K562 (cell line): ENCODE results near the gene GUCA2B. TPM values are rescaled to one million over a fixed set of nuclear protein-coding genes. Genes with fewer than 3 reads are reported as not detected.

Experiments
- ATAC-seq: fragments of 200-7000 bp; cut with Tn5 transposase; 3 replicates; pipeline ENCODE4 v1.9.1; 2020; ENCODE audit warnings: moderate library complexity
- BruUV-seq: library from RNA; stranded (reverse); fragments of 400-500 nt; replicated peaks from 2 replicates; lab custom pipeline; 2021; lab: Mats Ljungman, UMichigan
- CTCF ChIA-PET: fragments of 300-600 bp; formaldehyde crosslinking; extraction: SDS; loops from one replicate; lab custom pipeline; 2021; ENCODE audit warnings: low intra/inter-chr PET ratio; lab: Yijun Ruan, JAX
- POLR2A ChIA-PET: fragments of 300-600, 350-650 bp; sonication (Branson Sonifier 250); formaldehyde crosslinking; extraction: SDS; loops from one replicate; lab custom pipeline; 2021; ENCODE audit warnings: antibody characterized with exemption, inconsistent platforms; lab: Yijun Ruan, JAX
- DNase-seq, 4 experiments: peaks; one replicate each; pipeline versions ENCODE4 v3.0.0 to v3.0.0-alpha.2; 2011 to 2018; ENCODE audit warnings: low spot score in 3 of 4, mixed read lengths in 3 of 4; ENCODE audit errors: extremely low read depth in 1 of 4
- FAIRE-seq: peaks from 2 replicates; lab custom pipeline; 2011; peaks lifted over from hg19 to GRCh38; lab: Jason Lieb, UNC
- H2AFZ ChIP-seq: 2 replicates; pipeline ENCODE4 v1.6.0; 2011; ENCODE audit warnings: low read depth, low read length, control low read depth, inconsistent platforms
- H3K27ac ChIP-seq: fragments of 200-600 bp; 3 replicates; pipeline ENCODE4 v1.8.0; 2011; ENCODE audit warnings: low read depth, mild to moderate bottlenecking, control low read depth, inconsistent platforms, low read length, moderate library complexity, mixed read lengths; ENCODE audit errors: extremely low read depth
- H3K27me3 ChIP-seq, 2 experiments: fragments of 300-600 bp in 1 of 2; 2 replicates in 1 of 2; 3 replicates in 1 of 2; pipeline versions ENCODE4 v1.6.0 to v1.8.0; 2011; ENCODE audit warnings: inconsistent platforms in 2 of 2, low read length in 2 of 2, mild to moderate bottlenecking in 1 of 2, mixed read lengths in 1 of 2, moderate library complexity in 1 of 2; ENCODE audit not compliant: control insufficient read depth in 2 of 2, insufficient read depth in 2 of 2
- H3K36me3 ChIP-seq: fragments of 300-600 bp; 3 replicates; pipeline ENCODE4 v1.8.0; 2011; ENCODE audit warnings: mild to moderate bottlenecking, low read length, inconsistent platforms; ENCODE audit not compliant: control insufficient read depth, insufficient read depth
- H3K4me1 ChIP-seq, 2 experiments: fragments of 200-600 bp in 1 of 2; replicated peaks in 1 of 2; 2 replicates in 1 of 2; 3 replicates in 1 of 2; pipeline versions ENCODE4 v1.5.1 to v1.8.0; 2011; ENCODE audit warnings: inconsistent platforms in 2 of 2, low read length in 2 of 2, mild to moderate bottlenecking in 1 of 2, mixed read lengths in 1 of 2, moderate library complexity in 1 of 2; ENCODE audit not compliant: control insufficient read depth in 2 of 2, insufficient read depth in 2 of 2
- H3K4me2 ChIP-seq: 2 replicates; pipeline ENCODE4 v1.6.1; 2011; ENCODE audit warnings: low read length, control low read depth, inconsistent platforms, mixed read lengths; ENCODE audit not compliant: insufficient read depth
- H3K4me3 ChIP-seq: fragments of 200-600 bp; sonication (generic), shearing (Covaris generic); 2 replicates; pipeline ENCODE4 v1.5.1; 2016; ENCODE audit warnings: control low read depth, inconsistent platforms
- H3K79me2 ChIP-seq: fragments of 200-600 bp; 3 replicates; pipeline ENCODE4 v1.8.0; 2011; ENCODE audit warnings: low read length, inconsistent platforms; ENCODE audit not compliant: control insufficient read depth, insufficient read depth
- H3K9ac ChIP-seq, 2 experiments: 2 replicates each; pipeline versions ENCODE4 v1.6.0 to v1.6.1; 2011; ENCODE audit warnings: low read depth in 2 of 2, low read length in 2 of 2, control low read depth in 1 of 2, inconsistent platforms in 1 of 2, mild to moderate bottlenecking in 1 of 2, mixed read lengths in 1 of 2; ENCODE audit not compliant: insufficient read depth in 1 of 2
- H3K9me1 ChIP-seq: one replicate; pipeline ENCODE4 v1.6.0; 2011; ENCODE audit warnings: inconsistent platforms, mild to moderate bottlenecking, low read length, moderate library complexity; ENCODE audit not compliant: control insufficient read depth, insufficient read depth
- H3K9me3 ChIP-seq: replicated peaks from 2 replicates; pipeline ENCODE4 v1.5.1; 2011; ENCODE audit warnings: low read depth, low read length, inconsistent platforms; ENCODE audit not compliant: control insufficient read depth, insufficient read depth
- H4K20me1 ChIP-seq: replicated peaks from 2 replicates; pipeline ENCODE4 v1.6.1; 2011; ENCODE audit warnings: low read length, inconsistent platforms, mixed read lengths; ENCODE audit not compliant: control insufficient read depth, insufficient read depth
- AFF1 ChIP-seq, 2 experiments: fragments of 450-650 bp; IDR thresholded peaks; 2 replicates each; pipeline ENCODE4 v1.6.1; 2018; ENCODE audit warnings: mild to moderate bottlenecking in 2 of 2, low read depth in 1 of 2; ENCODE audit not compliant: partially characterized antibody in 2 of 2
- BCL6 ChIP-seq: fragments of 250-450 bp; sonication (Bioruptor Pico); IDR thresholded peaks from 2 replicates; pipeline ENCODE4 v1.4.0; 2020
- HNRNPL ChIP-seq: fragments of 200-400 bp; formaldehyde crosslinking; IDR thresholded peaks from 2 replicates; pipeline ENCODE4 v1.6.1; 2017; ENCODE audit warnings: low read depth, mild to moderate bottlenecking, low read length
- MEF2D ChIP-seq: conservative IDR thresholded peaks from 2 replicates; pipeline ENCODE4 v1.6.1; 2016; ENCODE audit warnings: low read depth, missing genetic modification characterization, missing compliant biosample characterization
- PCBP1 ChIP-seq: fragments of 200-400 bp; formaldehyde crosslinking; IDR thresholded peaks from 2 replicates; pipeline ENCODE4 v1.6.1; 2018; ENCODE audit warnings: mild to moderate bottlenecking, low read depth, low read length; ENCODE audit not compliant: poor library complexity, severe bottlenecking
- PTRF ChIP-seq: fragments of 450-650 bp; IDR thresholded peaks from 2 replicates; pipeline ENCODE4 v1.6.1; 2016; ENCODE audit warnings: mild to moderate bottlenecking, missing genetic modification characterization, missing compliant biosample characterization
- SLC30A9 ChIP-seq: fragments of 250-450 bp; sonication (Bioruptor Pico); IDR thresholded peaks from 2 replicates; pipeline ENCODE4 v1.8.0; 2022; ENCODE audit warnings: mild to moderate bottlenecking, moderate library complexity
- SPI1 ChIP-seq: IDR thresholded peaks from 2 replicates; pipeline ENCODE4 v1.6.1; 2011; ENCODE audit warnings: low read depth, low read length, control low read depth, borderline replicate concordance
- YY1 ChIP-seq, 3 experiments: IDR thresholded peaks; 2 replicates each; pipeline ENCODE4 v1.6.1; 2011; ENCODE audit warnings: low read length in 2 of 3, mild to moderate bottlenecking in 2 of 3, moderate library complexity in 2 of 3, borderline replicate concordance in 1 of 3, control low read depth in 1 of 3, low read depth in 1 of 3; ENCODE audit not compliant: insufficient read depth in 3 of 3, insufficient replicate concordance in 2 of 3, control insufficient read depth in 1 of 3, insufficient read length in 1 of 3; ENCODE audit errors: extremely low read depth in 1 of 3
- ZNF224 ChIP-seq: sonication (generic); formaldehyde crosslinking; IDR thresholded peaks from 2 replicates; pipeline ENCODE4 v1.8.0; 2022; ENCODE audit warnings: mild to moderate bottlenecking, missing genetic modification reagents
- WGBS: fragments of 100-300 bp; shearing (Covaris generic); methylation state at CpG from one replicate; pipeline ENCODE4 v1.1.6; 2016; ENCODE audit warnings: low coverage, mixed read lengths; ENCODE audit not compliant: insufficient coverage; ENCODE audit errors: missing lambda C conversion rate; 5-methylcytosine and 5-hydroxymethylcytosine counted together
- in situ Hi-C: fragments of 300-500 bp; cut with MboI; formaldehyde crosslinking; loops from 4 replicates; pipeline ENCODE4 v1.15.0; 2018; ENCODE audit warnings: inconsistent platforms, mixed read lengths
- intact Hi-C: fragments of 100-400 bp; cut with micrococcal nuclease; formaldehyde crosslinking; loops from 2 replicates; pipeline ENCODE4 v1.14.2; 2022
- polyA plus RNA-seq, 8 experiments: library from polyadenylated mRNA; depleted of rRNA in 4 of 8; stranded (reverse) in 5 of 8; unstranded in 3 of 8; fragments of >200 nt; fragmentation: Nextera tagmentation in 2 of 8; fragmentation: Illumina TruSeq in 1 of 8; extraction: Ambion mirVana in 2 of 8; extraction: Trizol in 1 of 8; gene quantifications; 2 replicates each; pipeline versions ENCODE4 v1.2.1 to v1.2.3, GENCODE V29; 2011 to 2014; ENCODE audit warnings: inconsistent platforms in 1 of 8, missing spikeins in 1 of 8
- total RNA-seq, 7 experiments: library from RNA; depleted of rRNA in 6 of 7; stranded (reverse); fragments of >200 nt in 6 of 7; fragmentation: Illumina TruSeq in 2 of 7; extraction: Trizol in 2 of 7; gene quantifications; 2 replicates each; pipeline versions ENCODE4 v1.2.1 to v1.2.3, GENCODE V29; 2011 to 2021; ENCODE audit warnings: low replicate concordance in 1 of 7
- TF ChIP-seq, protein P1 (sequence below), 2 experiments: fragments of 250-450 bp in 1 of 2; fragments of 450-650 bp in 1 of 2; sonication (Bioruptor Pico) in 1 of 2; IDR thresholded peaks; 2 replicates each; pipeline versions ENCODE4 v1.6.1 to v1.8.0; 2016 to 2021; ENCODE audit warnings: mild to moderate bottlenecking in 2 of 2, moderate library complexity in 2 of 2, missing compliant biosample characterization in 1 of 2, missing genetic modification characterization in 1 of 2
- TF ChIP-seq, protein P2 (sequence below): sonication (generic); formaldehyde crosslinking; IDR thresholded peaks from 2 replicates; pipeline ENCODE4 v1.8.0; 2022; ENCODE audit warnings: mild to moderate bottlenecking, missing genetic modification reagents

The GUCA2B gene
- total and polyA plus RNA-seq, 9 of the 15 experiments (the other 6 are each of a cell fraction or from before 2014, with no cell fraction given) = not detected

- Histone ChIP-seq H4K20me1 (no peaks in the 10 kb centered on the region), H3K9ac (no peak overlapping the region), H3K4me1 (no peaks in the 10 kb centered on the region), H2AFZ (no peak overlapping the region), H3K79me2 (no peaks in the 10 kb centered on the region), H3K9me1 (no peaks in the 10 kb centered on the region), H3K27ac (no peak overlapping the region), H3K4me3 (no peak overlapping the region), H3K4me2 (no peak overlapping the region), H3K9me3 (no peaks in the 10 kb centered on the region), H3K27me3 (no peaks in the 10 kb centered on the region), H3K36me3 (no peaks in the 10 kb centered on the region)
- no peak for FAIRE-seq
- BruUV-seq = no TSS peak
- CTCF ChIA-PET = interaction anchor here (0.6 kb wide), 2 partner anchors 517 to 523 kb away, joined by 3 read pairs; no protein-coding TSS in a partner anchor
- POLR2A ChIA-PET = interaction anchor here (1.0 kb wide), 1 partner anchor 14 kb away, joined by 3 read pairs; no protein-coding TSS in a partner anchor
- no peak for ATAC-seq
- no peak for DNase-seq
- WGBS = 0% methylated on average over 1 of the region's 1 CpG
- intact Hi-C loops = no loop called here
- in situ Hi-C loops = no loop called here
- TF ChIP-seq AFF1 (IDR thresholded peaks at IDR 0.05; ENCODE audit: low read depth in 1 of 2, partially characterized antibody in 2 of 2) (no peak), HNRNPL (no peak), BCL6 (CRISPR knock-in tag) (no peak), PTRF (tag) (no peak), ZNF224 (CRISPR knock-in tag) (no peak), MEF2D (no peak), SPI1 (no peak), PCBP1 (no peak), SLC30A9 (CRISPR knock-in tag) (no peak), YY1 (IDR thresholded peaks at IDR 0.05; ENCODE audit: borderline replicate concordance in 1 of 3, control insufficient read depth in 1 of 3, extremely low read depth in 1 of 3, insufficient read depth in 3 of 3, insufficient read length in 1 of 3, insufficient replicate concordance in 2 of 3, low read depth in 1 of 3, low read length in 2 of 3) (no peak)
- TF ChIP-seq, protein P1, sequence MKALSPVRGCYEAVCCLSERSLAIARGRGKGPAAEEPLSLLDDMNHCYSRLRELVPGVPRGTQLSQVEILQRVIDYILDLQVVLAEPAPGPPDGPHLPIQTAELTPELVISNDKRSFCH (CRISPR knock-in tag; IDR thresholded peaks at IDR 0.05) = no peak
- TF ChIP-seq, protein P1 (tag; IDR thresholded peaks at IDR 0.05) = no peak
- TF ChIP-seq, protein P2, sequence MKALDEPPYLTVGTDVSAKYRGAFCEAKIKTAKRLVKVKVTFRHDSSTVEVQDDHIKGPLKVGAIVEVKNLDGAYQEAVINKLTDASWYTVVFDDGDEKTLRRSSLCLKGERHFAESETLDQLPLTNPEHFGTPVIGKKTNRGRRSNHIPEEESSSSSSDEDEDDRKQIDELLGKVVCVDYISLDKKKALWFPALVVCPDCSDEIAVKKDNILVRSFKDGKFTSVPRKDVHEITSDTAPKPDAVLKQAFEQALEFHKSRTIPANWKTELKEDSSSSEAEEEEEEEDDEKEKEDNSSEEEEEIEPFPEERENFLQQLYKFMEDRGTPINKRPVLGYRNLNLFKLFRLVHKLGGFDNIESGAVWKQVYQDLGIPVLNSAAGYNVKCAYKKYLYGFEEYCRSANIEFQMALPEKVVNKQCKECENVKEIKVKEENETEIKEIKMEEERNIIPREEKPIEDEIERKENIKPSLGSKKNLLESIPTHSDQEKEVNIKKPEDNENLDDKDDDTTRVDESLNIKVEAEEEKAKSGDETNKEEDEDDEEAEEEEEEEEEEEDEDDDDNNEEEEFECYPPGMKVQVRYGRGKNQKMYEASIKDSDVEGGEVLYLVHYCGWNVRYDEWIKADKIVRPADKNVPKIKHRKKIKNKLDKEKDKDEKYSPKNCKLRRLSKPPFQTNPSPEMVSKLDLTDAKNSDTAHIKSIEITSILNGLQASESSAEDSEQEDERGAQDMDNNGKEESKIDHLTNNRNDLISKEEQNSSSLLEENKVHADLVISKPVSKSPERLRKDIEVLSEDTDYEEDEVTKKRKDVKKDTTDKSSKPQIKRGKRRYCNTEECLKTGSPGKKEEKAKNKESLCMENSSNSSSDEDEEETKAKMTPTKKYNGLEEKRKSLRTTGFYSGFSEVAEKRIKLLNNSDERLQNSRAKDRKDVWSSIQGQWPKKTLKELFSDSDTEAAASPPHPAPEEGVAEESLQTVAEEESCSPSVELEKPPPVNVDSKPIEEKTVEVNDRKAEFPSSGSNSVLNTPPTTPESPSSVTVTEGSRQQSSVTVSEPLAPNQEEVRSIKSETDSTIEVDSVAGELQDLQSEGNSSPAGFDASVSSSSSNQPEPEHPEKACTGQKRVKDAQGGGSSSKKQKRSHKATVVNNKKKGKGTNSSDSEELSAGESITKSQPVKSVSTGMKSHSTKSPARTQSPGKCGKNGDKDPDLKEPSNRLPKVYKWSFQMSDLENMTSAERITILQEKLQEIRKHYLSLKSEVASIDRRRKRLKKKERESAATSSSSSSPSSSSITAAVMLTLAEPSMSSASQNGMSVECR = no peak
Observed at GRCh38 chr1:42105025-42105424, 48.2 kb upstream of the GUCA2B start.
